Ecto neural progenitor cell (in vitro differentiated cells): Measurements from ENCODE around the gene WASHC2A.
"Not testable (repeated sequence)": the region's sequence is repeated elsewhere in the genome, so short reads cannot be mapped to it uniquely, and the experiment has no call there.

Source experiments
- DNase-seq: peaks from one replicate; pipeline ENCODE4 v3.0.0-alpha.2; 2018; ENCODE audit warnings: low spot score

The WASHC2A gene

DNA sequence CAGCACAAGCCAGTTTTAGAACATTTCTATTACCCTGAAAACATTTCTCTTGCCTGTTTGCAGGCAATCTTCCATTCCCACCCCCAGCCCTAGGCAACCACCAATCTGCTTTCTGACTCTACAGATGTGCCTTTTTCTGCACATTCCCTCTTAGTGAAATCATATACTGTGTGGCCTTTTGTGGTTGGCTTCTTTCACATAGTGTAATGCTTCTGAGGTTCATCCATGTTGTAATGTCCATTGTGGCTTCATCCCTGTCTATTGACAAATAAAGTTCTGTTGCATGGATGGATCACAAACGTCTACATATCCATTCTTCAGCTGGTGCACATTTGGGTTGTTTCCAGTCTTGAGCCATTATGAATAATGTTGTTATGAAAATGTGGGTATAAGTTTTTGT, 77.8 kb downstream of the WASHC2A start:
- DNase-seq: not testable (repeated sequence)

DNA sequence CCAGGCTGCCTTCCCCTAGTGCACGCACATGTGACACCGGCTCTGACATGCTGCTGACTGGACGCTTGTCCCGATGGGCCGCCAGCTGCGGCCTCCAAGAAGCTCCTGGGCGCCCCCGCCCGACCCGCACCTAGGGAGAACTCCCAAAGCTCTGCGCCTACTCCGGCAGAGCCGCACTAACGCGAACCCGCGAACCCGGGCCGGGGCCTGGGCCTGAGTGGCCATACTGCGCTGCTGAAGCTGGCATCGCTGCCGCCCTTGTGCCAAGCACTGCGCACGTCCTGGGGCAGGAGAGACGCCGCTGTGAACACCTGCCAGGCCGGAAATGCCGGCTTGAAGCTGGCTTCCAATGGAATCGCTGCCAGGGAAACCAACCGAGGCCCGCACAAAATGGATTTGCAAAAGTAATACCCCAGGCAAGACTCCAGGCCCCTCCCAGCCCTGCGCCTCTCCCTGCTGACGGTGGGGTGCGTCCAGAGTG, 85.1 kb downstream of the WASHC2A start:
- DNase-seq: peak; percentile 63

DNA sequence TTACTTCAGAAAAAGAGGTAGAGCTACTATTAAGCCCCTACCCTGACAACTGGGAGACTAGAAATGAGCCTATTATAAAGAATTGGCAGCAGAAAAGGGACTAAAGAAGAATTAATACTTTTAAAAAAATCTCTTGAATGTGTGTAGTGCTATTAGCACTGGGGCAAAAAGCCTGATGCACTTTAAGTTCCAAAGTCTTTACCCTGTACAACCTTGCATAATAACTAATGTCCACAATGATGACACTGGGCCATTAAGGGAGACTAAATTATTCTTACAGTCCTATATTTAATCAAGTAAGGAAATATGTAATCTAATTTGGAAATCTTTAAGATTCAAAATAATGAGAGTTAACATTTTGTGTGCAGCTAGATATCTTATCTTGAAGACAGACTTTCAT, 90.1 kb downstream of the WASHC2A start:
- not testable (repeated sequence) for DNase-seq

DNA sequence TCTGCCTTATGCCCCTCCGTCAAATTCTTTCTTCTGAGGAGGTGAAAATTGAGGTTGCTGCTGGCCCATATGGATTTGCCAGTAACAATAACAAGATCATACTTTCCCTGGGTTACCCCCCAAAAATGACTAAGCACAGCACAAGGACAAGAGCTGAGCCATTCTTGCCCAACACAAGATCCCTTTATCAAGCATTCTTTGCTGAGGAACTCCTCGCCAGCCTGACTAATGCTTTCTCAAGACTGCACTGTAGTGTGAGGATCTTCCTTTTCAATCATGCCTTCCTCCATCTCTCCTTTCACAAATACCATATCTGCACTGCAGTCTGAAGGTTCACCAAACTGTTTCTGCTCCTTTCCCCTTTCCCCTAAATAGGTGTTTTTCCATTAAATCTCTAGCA, 92.1 kb downstream of the WASHC2A start:
- not testable (repeated sequence) for DNase-seq

DNA sequence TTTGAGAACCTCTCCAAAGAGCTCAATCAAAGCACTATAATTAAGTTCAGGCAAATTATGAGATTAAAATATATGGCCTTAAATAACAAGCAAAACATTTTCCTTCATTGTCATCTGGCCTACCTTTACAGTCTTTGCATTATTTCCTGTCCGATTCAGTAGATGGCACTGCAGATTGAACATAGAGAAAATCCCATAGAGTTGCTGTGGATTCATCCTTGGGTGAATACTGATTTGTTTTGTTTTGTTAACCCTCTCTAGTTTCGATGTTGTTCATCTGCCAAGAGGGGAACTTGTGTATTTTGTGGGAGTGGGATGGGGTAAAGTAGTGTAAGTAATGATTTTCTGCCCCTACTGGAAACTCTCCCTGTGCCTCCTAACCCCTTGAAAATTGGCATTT, 97.3 kb downstream of the WASHC2A start:
- not testable (repeated sequence) for DNase-seq

DNA sequence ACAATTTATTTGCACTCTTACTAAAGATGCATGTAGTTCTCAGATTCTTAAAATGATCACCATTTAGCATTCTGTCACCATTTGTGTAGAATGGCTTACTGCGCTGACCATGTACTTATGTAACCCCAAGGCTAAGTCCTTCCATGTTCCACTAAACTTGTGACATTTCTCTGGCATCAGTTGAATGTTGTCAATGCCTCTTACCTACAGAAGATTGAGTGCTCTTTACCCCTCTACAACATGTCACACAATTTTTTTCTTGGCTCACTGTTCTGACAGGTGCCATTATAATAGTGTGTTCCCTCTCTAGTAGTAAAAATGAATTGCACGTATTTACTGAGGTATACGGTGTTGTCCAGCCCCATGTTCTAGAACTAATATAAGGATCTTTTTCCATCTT, 100.1 kb downstream of the WASHC2A start:
- not testable (repeated sequence) for DNase-seq

DNA sequence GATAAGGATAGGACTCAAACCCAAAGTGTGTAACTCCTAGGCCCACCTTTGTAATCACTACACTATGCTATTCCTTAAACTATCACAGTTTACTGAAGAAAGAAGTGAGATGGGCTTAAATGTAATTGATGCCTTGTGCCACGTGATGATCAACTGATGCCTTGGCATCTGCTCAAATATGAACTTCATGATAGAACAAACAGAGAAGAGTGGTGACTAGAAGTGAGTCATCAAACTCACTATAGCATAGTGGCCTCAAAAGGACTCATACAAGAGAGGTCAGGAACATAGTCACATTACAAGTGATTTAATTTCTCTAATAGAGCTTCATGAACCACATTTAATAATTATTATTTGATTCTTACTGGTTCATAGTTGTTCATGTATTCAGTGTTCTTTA, 101.8 kb downstream of the WASHC2A start:
- DNase-seq: not testable (repeated sequence)

DNA sequence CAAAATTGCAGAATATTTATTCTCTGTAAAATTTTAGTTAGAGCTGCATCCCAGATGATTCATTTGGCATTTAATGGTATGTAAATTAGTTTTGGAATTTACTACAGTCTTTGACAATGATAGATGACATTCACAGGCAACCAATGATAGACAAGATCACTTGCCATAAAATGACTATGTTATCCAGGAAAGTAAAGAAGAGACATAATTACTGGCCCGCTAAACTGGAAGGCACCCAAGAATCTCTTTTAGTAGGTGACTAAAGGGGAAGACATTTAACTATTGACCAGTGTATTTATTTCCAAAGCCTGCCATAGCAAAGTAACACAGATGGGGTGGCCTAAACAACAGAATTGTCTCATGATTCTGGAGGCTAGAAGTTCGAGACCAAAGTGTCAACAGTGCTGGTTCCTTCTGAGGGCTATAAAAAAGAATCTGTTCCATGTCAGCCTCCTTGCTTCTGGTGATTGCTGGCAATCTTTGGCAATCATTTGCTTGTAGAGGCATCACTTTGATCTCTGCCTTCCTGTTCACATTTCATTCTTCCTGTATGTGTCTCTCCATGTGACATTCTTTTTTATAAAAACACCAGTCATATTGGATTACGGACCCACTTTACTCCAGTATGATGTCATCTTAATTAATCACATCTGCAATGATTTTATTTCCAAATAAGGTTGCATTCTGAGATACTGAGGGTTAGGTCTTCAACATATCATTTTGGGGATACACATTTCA, 107.2 kb downstream of the WASHC2A start:
- not testable (repeated sequence) for DNase-seq
